ENCODE results near the gene TCHP. TPM values are rescaled to one million over a fixed set of nuclear protein-coding genes. Genes with fewer than 3 reads are reported as not detected.
A peak's percentile ranks its signal among the peaks of the same experiment; 100 is the strongest.

Gene TCHP
- total RNA-seq, 1 donor from 2014 or later = 9.2 TPM

GRCh38 chr12:109878247-109878625 lies 21.8 kb upstream of the TCHP start:
- no peak for DNase-seq (ENCODE audit: low read depth)
- H3K36me3 ChIP-seq (ENCODE audit: control insufficient read depth, insufficient read depth, low read length) = peaks cover 7% of the 10 kb centered on the region
- H3K4me3 ChIP-seq (ENCODE audit: low read depth, low read length) = peak overlapping the region; percentile 54
- TF ChIP-seq CTCF (IDR thresholded peaks at IDR 0.05; ENCODE audit: insufficient read depth, low read length, severe bottlenecking) = no peak
- no peak for FAIRE-seq
- no peaks in the 10 kb centered on the region for H3K27me3 ChIP-seq (ENCODE audit: control insufficient read depth, insufficient read depth, low read length)

- Histone ChIP-seq H3K27me3 (ENCODE audit: control insufficient read depth, insufficient read depth, low read length) (no peaks in the 10 kb centered on the region), H3K4me3 (ENCODE audit: low read depth, low read length) (peak overlapping the region; percentile 54), H3K36me3 (ENCODE audit: control insufficient read depth, insufficient read depth, low read length) (peaks cover 7% of the 10 kb centered on the region)
- DNase-seq (ENCODE audit: low read depth) = peak; percentile 56
- no peak for TF ChIP-seq CTCF (IDR thresholded peaks at IDR 0.05; ENCODE audit: insufficient read depth, low read length, severe bottlenecking)
- FAIRE-seq = no peak
Observed at GRCh38 chr12:109878749-109879148, 21.3 kb upstream of the TCHP start.

GRCh38 chr12:109879351-109880042 lies 20.6 kb upstream of the TCHP start:
- Histone ChIP-seq H3K27me3 (ENCODE audit: control insufficient read depth, insufficient read depth, low read length) (no peaks in the 10 kb centered on the region), H3K4me3 (ENCODE audit: low read depth, low read length) (peak overlapping the region; percentile 54), H3K36me3 (ENCODE audit: control insufficient read depth, insufficient read depth, low read length) (peaks cover 5% of the 10 kb centered on the region)
- no peak for TF ChIP-seq CTCF (IDR thresholded peaks at IDR 0.05; ENCODE audit: insufficient read depth, low read length, severe bottlenecking)
- FAIRE-seq (no peak), DNase-seq (ENCODE audit: low read depth) (peak; percentile 17)

- FAIRE-seq (no peak), DNase-seq (ENCODE audit: low read depth) (peak; percentile 64)
- Histone ChIP-seq H3K36me3 (ENCODE audit: control insufficient read depth, insufficient read depth, low read length) (peaks cover 5% of the 10 kb centered on the region), H3K27me3 (ENCODE audit: control insufficient read depth, insufficient read depth, low read length) (no peaks in the 10 kb centered on the region), H3K4me3 (ENCODE audit: low read depth, low read length) (peak within 1 kb of the TSS; percentile 54)
- peak; percentile 35 for TF ChIP-seq CTCF (IDR thresholded peaks at IDR 0.05; ENCODE audit: insufficient read depth, low read length, severe bottlenecking)
Observed at GRCh38 chr12:109880043-109880931, 19.8 kb upstream of the TCHP start, which contains the start of gene GLTP. Gene GLTP, minus strand, starts transcription at chr12:109880541. Its CDS starts 167 bp downstream, at chr12:109880374.

GRCh38 chr12:109880938-109881337 lies 19.1 kb upstream of the TCHP start:
- peak overlapping the region; percentile 43 for H3K4me3 ChIP-seq (ENCODE audit: low read depth, low read length)
- no peaks in the 10 kb centered on the region for H3K27me3 ChIP-seq (ENCODE audit: control insufficient read depth, insufficient read depth, low read length)
- TF ChIP-seq CTCF (IDR thresholded peaks at IDR 0.05; ENCODE audit: insufficient read depth, low read length, severe bottlenecking) = no peak
- DNase-seq (ENCODE audit: low read depth) (peak; percentile 22), FAIRE-seq (no peak)
- peaks cover 5% of the 10 kb centered on the region for H3K36me3 ChIP-seq (ENCODE audit: control insufficient read depth, insufficient read depth, low read length)
